Ovary (tissue), 9 donors: ENCODE measurements around the gene FADD. TPM values are rescaled to one million over a fixed set of nuclear protein-coding genes. Genes with fewer than 3 reads are reported as not detected.

Experiments used
- DNase-seq, 5 donors: peaks; one replicate each; pipeline ENCODE4 v3.0.0-alpha.2; 2019 to 2020
- H3K27ac ChIP-seq, 2 donors: fragments of 200-600 bp; one replicate each; pipeline versions ENCODE4 v1.5.1 to v1.8.0; 2019 to 2022
- H3K27me3 ChIP-seq: fragments of 200-600 bp; one replicate; pipeline ENCODE4 v1.8.0; 2022
- H3K36me3 ChIP-seq: fragments of 200-600 bp; sonication (generic); one replicate; pipeline ENCODE4 v1.5.1; 2019
- H3K4me1 ChIP-seq: one replicate; pipeline ENCODE4 v1.8.1; 2013; ENCODE audit warnings: mild to moderate bottlenecking, moderate library complexity; ENCODE audit not compliant: insufficient read depth
- H3K4me3 ChIP-seq: fragments of 200-600 bp; sonication (generic); one replicate; pipeline ENCODE4 v1.5.1; 2017
- H3K9me3 ChIP-seq, 2 donors: fragments of 200-600 bp in 1 of 2; sonication (generic) in 1 of 2; one replicate each; pipeline versions ENCODE4 v1.5.1 to v1.8.1; 2013 to 2019; ENCODE audit warnings: mild to moderate bottlenecking in 1 of 2, moderate library complexity in 1 of 2
- EP300 ChIP-seq: sonication (generic); formaldehyde crosslinking; IDR thresholded peaks from one replicate; pipeline ENCODE4 v1.6.1; 2017; ENCODE audit warnings: antibody characterized with exemption
- POLR2A ChIP-seq: fragments of 450-650 bp; IDR thresholded peaks from one replicate; pipeline ENCODE4 v1.6.1; 2017; ENCODE audit warnings: antibody characterized with exemption, mild to moderate bottlenecking, moderate library complexity
- WGBS, 3 donors: extraction: QIAGEN DNeasy Blood & Tissue Kit in 1 of 3; methylation state at CpG; one replicate each; pipeline versions ENCODE4 v1.1.5 to v1.1.7; 2013 to 2017; 5-methylcytosine and 5-hydroxymethylcytosine counted together
- intact Hi-C, 4 donors: fragments of 100-400 bp; cut with DNase I; formaldehyde crosslinking; loops; one replicate each; pipeline versions ENCODE4 v1.11.0 to v1.15.1; 2022 to 2023
- polyA plus RNA-seq, 2 donors: library from polyadenylated mRNA; stranded (reverse); fragments of 200-250 nt in 1 of 2; fragments of 350-450 nt in 1 of 2; fragmentation: Illumina TruSeq in 1 of 2; extraction: RNeasy Lipid Tissue Mini Kit (QIAGEN cat#74804) in 1 of 2; gene quantifications; one replicate each; pipeline ENCODE4 v1.2.3, GENCODE V29; 2013 to 2014
- total RNA-seq, 7 donors: library from RNA; depleted of rRNA in 2 of 7; stranded (reverse); fragments of >200 nt in 2 of 7; fragmentation: NEBNext Ultra II Directional in 3 of 7; extraction: Animal tissue kit (Norgen Biotek cat#: 25700) in 3 of 7; gene quantifications; one replicate each; pipeline versions ENCODE4 v1.1.0 to v1.2.4, GENCODE V29; 2016 to 2023
- TF ChIP-seq, protein P1 (sequence below), 3 donors: fragments of 450-650 bp in 2 of 3; fragments of 200-600 bp in 1 of 3; IDR thresholded peaks; one replicate each; pipeline versions ENCODE4 v1.5.1 to v1.8.0; 2016 to 2022; ENCODE audit warnings: antibody characterized with exemption in 3 of 3, mild to moderate bottlenecking in 1 of 3
- donor health status: DM: no; HTN: no; CAD: no; lungs with moderate emphysema.
- donor health status: DM: no; HTN: no; CAD: no.
- donor health status: Bipolar disorder and iron deficiency.
- donor health status: DM: yes; HTN: yes; CAD: no.
- donor health status: DM: no; HTN: no; CAD: no.
- donor health status: DM: yes; HTN: yes; CAD: no.

Gene FADD
- total and polyA plus RNA-seq, 9 donors, result 13.1 to 22.3 (median 16.5) TPM

DNA sequence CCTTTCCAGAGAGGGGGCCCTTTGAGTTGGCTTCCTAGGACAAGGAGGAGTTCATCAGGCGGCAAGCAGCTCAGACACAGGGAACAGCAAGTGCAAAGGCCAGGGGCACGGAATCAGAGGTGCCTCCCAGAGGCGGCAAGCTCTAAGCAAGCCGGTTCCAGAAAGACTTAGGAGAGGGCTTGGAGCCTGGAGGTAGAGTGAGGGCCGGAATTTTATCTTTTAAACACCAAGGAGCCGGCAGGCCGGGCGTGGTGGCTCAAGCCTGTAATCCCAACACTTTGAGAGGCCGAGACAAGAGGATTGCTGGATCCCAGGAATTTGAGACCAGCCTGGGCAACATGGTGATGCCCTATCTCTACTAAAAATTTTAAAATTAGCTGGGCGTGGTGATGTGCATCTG, 26.6 kb downstream of the FADD start:
- intact Hi-C loops, result no loop called here
- WGBS, 3 donors, result 88 to 95% (median 93%) methylated on average over 10 of the region's 10 CpGs
- no peaks in the 10 kb centered on the region for H3K27me3 ChIP-seq
- no peak overlapping the region for H3K27ac ChIP-seq
- H3K36me3 ChIP-seq, result no peaks in the 10 kb centered on the region
- no peak overlapping the region for H3K4me3 ChIP-seq
- TF ChIP-seq EP300 (no peak), POLR2A (no peak)
- TF ChIP-seq, protein P1, sequence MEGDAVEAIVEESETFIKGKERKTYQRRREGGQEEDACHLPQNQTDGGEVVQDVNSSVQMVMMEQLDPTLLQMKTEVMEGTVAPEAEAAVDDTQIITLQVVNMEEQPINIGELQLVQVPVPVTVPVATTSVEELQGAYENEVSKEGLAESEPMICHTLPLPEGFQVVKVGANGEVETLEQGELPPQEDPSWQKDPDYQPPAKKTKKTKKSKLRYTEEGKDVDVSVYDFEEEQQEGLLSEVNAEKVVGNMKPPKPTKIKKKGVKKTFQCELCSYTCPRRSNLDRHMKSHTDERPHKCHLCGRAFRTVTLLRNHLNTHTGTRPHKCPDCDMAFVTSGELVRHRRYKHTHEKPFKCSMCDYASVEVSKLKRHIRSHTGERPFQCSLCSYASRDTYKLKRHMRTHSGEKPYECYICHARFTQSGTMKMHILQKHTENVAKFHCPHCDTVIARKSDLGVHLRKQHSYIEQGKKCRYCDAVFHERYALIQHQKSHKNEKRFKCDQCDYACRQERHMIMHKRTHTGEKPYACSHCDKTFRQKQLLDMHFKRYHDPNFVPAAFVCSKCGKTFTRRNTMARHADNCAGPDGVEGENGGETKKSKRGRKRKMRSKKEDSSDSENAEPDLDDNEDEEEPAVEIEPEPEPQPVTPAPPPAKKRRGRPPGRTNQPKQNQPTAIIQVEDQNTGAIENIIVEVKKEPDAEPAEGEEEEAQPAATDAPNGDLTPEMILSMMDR (IDR thresholded peaks at IDR 0.05), result no peak
- no peaks in the 10 kb centered on the region for H3K9me3 ChIP-seq
- DNase-seq, result no peak
- H3K4me1 ChIP-seq, result no peaks in the 10 kb centered on the region

DNA sequence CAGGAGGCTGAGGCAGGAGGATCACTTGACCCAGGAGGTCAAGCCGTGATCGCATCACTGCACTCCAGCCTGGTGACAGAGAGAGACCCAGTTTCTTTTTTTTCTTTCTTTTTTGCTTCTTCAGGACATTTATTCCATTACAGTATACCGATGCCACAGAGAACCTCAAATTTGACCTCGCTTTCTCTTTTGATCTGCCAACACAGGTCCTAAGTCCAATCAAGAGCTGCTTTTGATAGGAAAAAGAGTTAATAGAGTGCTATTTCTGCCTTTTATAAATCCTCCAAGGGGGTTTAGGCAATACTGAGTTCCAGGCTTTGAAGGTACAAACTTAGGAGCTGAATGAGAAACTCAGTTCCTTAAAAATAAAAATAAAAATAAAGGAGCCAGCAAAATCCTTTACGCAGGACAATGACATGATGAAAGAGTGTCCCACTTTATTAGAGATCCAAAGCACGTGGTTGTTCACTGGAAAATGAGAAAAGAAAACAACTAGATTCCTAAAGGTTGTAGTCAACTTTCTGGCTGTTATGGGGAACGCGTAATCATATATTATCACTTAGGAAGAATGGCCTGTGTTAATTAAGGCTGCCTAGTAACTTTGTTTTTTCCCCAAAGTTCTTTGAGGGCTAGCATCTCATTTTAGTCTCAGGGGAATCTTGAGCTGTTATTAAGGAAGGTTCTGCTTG, 27.2 kb downstream of the FADD start:
- Histone ChIP-seq H3K27ac (no peak overlapping the region), H3K36me3 (no peaks in the 10 kb centered on the region), H3K4me3 (no peak overlapping the region), H3K4me1 (no peaks in the 10 kb centered on the region), H3K9me3 (no peaks in the 10 kb centered on the region), H3K27me3 (no peaks in the 10 kb centered on the region)
- WGBS, 3 donors, result 61 to 64% (median 63%) methylated on average over 8 of the region's 8 CpGs
- TF ChIP-seq EP300 (no peak), POLR2A (no peak)
- TF ChIP-seq, protein P1 (IDR thresholded peaks at IDR 0.05), result no peak
- intact Hi-C loops, result no loop called here
- DNase-seq, result no peak

DNA sequence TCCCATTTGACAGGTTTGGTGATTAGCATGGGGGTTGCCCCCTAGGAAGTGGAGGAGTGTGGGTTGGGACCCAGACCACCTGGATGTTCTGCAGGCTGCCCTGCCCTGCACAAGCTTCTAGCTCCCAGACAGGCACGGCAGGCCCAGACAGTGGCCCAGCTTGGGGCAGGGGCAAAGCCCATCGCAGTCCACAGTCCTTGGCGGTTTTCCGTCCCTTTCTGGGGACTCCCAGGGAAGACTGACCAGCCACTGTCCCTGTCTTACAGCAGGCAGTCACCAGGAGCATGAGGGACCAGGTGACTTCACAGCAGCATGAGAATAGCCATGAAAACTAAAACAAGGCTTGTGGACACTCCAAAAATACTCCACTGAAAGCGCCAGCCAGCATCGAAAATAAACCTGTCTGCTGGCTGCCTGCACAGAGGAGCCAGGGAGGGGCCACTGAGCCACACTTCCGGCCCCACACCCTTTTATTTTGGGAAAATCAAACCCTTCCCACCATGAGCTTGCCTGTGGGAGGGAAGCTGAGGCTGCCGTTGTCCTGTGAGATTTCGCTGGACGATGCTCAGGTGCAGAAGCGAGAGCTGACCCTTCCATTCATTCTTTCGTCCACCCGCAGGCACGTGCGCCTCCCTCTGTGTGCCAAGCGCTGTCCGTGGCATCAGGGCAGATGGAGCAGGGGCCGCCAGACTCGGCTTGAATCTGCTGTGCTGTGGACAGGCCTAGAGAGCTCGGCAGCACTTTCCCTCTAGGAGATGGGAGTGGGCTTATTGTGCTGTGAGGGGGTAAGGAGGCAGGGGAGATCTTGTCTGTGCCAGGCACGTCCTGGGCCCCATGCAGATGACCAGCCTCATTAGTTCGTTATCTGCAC, 28.0 kb downstream of the FADD start:
- 45 to 63% (median 58%) methylated on average over 22 of the region's 22 CpGs for WGBS, 3 donors
- H3K4me1 ChIP-seq, result no peaks in the 10 kb centered on the region
- no peak overlapping the region for H3K27ac ChIP-seq
- no peak overlapping the region for H3K4me3 ChIP-seq
- intact Hi-C loops, result no loop called here
- no peak for DNase-seq
- no peaks in the 10 kb centered on the region for H3K9me3 ChIP-seq
- H3K27me3 ChIP-seq, result no peaks in the 10 kb centered on the region
- TF ChIP-seq POLR2A, result no peak
- TF ChIP-seq, protein P1 (IDR thresholded peaks at IDR 0.05), result no peak
- no peak for TF ChIP-seq EP300
- no peaks in the 10 kb centered on the region for H3K36me3 ChIP-seq

DNA sequence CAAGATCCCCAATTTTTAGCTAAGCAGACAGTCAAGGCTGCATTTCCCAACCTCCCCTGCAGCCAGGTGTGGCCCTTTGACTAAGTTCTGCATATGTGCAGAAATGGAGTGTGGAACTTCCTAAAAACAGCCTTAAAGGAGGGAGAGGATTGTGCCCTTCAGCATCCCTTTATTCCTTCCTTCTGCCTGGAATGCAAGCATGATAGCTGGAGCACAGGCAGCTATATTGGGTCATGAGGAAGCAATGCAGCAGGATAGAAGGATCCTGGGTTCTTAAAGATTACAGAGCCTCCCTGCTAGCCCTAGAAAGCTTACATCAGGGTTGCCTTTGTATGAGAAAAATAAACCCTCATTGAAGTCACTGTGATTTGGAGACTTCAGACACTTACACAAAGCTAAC, 29.9 kb downstream of the FADD start:
- Histone ChIP-seq H3K36me3 (no peaks in the 10 kb centered on the region), H3K27me3 (no peaks in the 10 kb centered on the region), H3K4me1 (no peaks in the 10 kb centered on the region), H3K4me3 (no peak overlapping the region), H3K27ac (no peak overlapping the region), H3K9me3 (no peaks in the 10 kb centered on the region)
- TF ChIP-seq POLR2A (no peak), EP300 (no peak)
- TF ChIP-seq, protein P1 (IDR thresholded peaks at IDR 0.05), result no peak
- no peak for DNase-seq
- intact Hi-C loops, result no loop called here
